Measurements from ENCODE around the gene HRK. TPM values are rescaled to one million over a fixed set of nuclear protein-coding genes. Genes with fewer than 3 reads are reported as not detected.

HRK gene
- total RNA-seq, 1 experiment from 2014 or later, result 0.55 TPM

GRCh38 chr12:116878567-116879508 lies 2.4 kb downstream of the HRK start:
- TSS peak; percentile 83 for BruUV-seq (replicated peaks)
- H3K27ac ChIP-seq, result peak overlapping the region; percentile 72
- H3K4me2 ChIP-seq, result peak overlapping the region; percentile 96
- H3K9me3 ChIP-seq (ENCODE audit: insufficient read depth, low read depth), result peaks cover 3% of the 10 kb centered on the region; the same call in 1 of the 2 replicates
- no peaks in the 10 kb centered on the region for H4K20me1 ChIP-seq (ENCODE audit: insufficient read depth)
- intact Hi-C loops (cut with micrococcal nuclease; ENCODE audit: unreplicated experiment), result loop anchor here (1.0 kb wide), 1 partner anchor 66 kb away; no protein-coding TSS in a partner anchor
- H3K4me1 ChIP-seq (replicated peaks; ENCODE audit: insufficient read depth), result peaks cover 22% of the 10 kb centered on the region
- H3K4me3 ChIP-seq, result peak overlapping the region; percentile 67
- DNase-seq, result peak; percentile 88 to 92
- ChIA-PET CTCF (no interaction called here), POLR2A (ENCODE audit: unreplicated experiment) (no interaction called here)
- peaks cover 3% of the 10 kb centered on the region; the same call in 1 of the 2 replicates for H3K27me3 ChIP-seq (ENCODE audit: insufficient read depth, low read depth)
- TF ChIP-seq CTCF (conservative IDR thresholded peaks at IDR 0.05) (no peak), EZH2 (IDR thresholded peaks at IDR 0.05; ENCODE audit: low read depth) (no peak)
- peaks cover 37% of the 10 kb centered on the region for H3F3A ChIP-seq (ENCODE audit: insufficient read depth, low read depth)
- 0 out of 2 replicates have a peak, but pooled peaks cover 8% of the 10 kb centered on the region for H3K36me3 ChIP-seq (ENCODE audit: low read depth)
- H3K79me2 ChIP-seq (ENCODE audit: low read depth), result peaks cover 19% of the 10 kb centered on the region; the same call in 1 of the 2 replicates
- no peaks in the 10 kb centered on the region for H3K9me2 ChIP-seq (ENCODE audit: insufficient read depth)
- peak overlapping the region; percentile 63; the same call in 1 of the 2 replicates for H2AFZ ChIP-seq

GRCh38 chr12:116876151-116876869 lies 4.9 kb downstream of the HRK start:
- H3K4me3 ChIP-seq, result no peak overlapping the region
- no peaks in the 10 kb centered on the region for H3K9me2 ChIP-seq (ENCODE audit: insufficient read depth)
- no peaks in the 10 kb centered on the region for H4K20me1 ChIP-seq (ENCODE audit: insufficient read depth)
- peaks cover 15% of the 10 kb centered on the region for H3K4me1 ChIP-seq (replicated peaks; ENCODE audit: insufficient read depth)
- H3K36me3 ChIP-seq (ENCODE audit: low read depth), result 0 out of 2 replicates have a peak, but pooled peaks cover 8% of the 10 kb centered on the region
- no peak for DNase-seq
- intact Hi-C loops (cut with micrococcal nuclease; ENCODE audit: unreplicated experiment), result no loop called here
- CTCF ChIA-PET, result no interaction called here
- peaks cover 3% of the 10 kb centered on the region; the same call in 1 of the 2 replicates for H3K9me3 ChIP-seq (ENCODE audit: insufficient read depth, low read depth)
- H2AFZ ChIP-seq, result no peak overlapping the region
- POLR2A ChIA-PET (ENCODE audit: unreplicated experiment), result no interaction called here
- H3K27me3 ChIP-seq (ENCODE audit: insufficient read depth, low read depth), result peaks cover 3% of the 10 kb centered on the region; the same call in 1 of the 2 replicates
- no peak overlapping the region for H3K4me2 ChIP-seq
- H3K27ac ChIP-seq, result no peak overlapping the region
- TF ChIP-seq CTCF (conservative IDR thresholded peaks at IDR 0.05), result no peak
- TF ChIP-seq EZH2 (IDR thresholded peaks at IDR 0.05; ENCODE audit: low read depth), result no peak
- no TSS peak for BruUV-seq (replicated peaks)
- H3F3A ChIP-seq (ENCODE audit: insufficient read depth, low read depth), result peaks cover 25% of the 10 kb centered on the region
- peaks cover 19% of the 10 kb centered on the region; the same call in 1 of the 2 replicates for H3K79me2 ChIP-seq (ENCODE audit: low read depth)

GRCh38 chr12:116874324-116874995 lies 6.8 kb downstream of the HRK start:
- no peak overlapping the region for H3K4me2 ChIP-seq
- BruUV-seq (replicated peaks), result no TSS peak
- peaks cover 3% of the 10 kb centered on the region; the same call in 1 of the 2 replicates for H3K27me3 ChIP-seq (ENCODE audit: insufficient read depth, low read depth)
- no peak overlapping the region for H2AFZ ChIP-seq
- H3K27ac ChIP-seq, result no peak overlapping the region
- H4K20me1 ChIP-seq (ENCODE audit: insufficient read depth), result no peaks in the 10 kb centered on the region
- H3F3A ChIP-seq (ENCODE audit: insufficient read depth, low read depth), result peaks cover 15% of the 10 kb centered on the region
- ChIA-PET POLR2A (ENCODE audit: unreplicated experiment) (interaction anchor here (0.5 kb wide), 1 partner anchor 79 kb away, joined by 4 read pairs; no protein-coding TSS in a partner anchor), CTCF (no interaction called here)
- TF ChIP-seq CTCF (conservative IDR thresholded peaks at IDR 0.05), result no peak
- TF ChIP-seq EZH2 (IDR thresholded peaks at IDR 0.05; ENCODE audit: low read depth), result no peak
- intact Hi-C loops (cut with micrococcal nuclease; ENCODE audit: unreplicated experiment), result no loop called here
- peaks cover 16% of the 10 kb centered on the region; the same call in 1 of the 2 replicates for H3K79me2 ChIP-seq (ENCODE audit: low read depth)
- H3K4me1 ChIP-seq (replicated peaks; ENCODE audit: insufficient read depth), result peaks cover 15% of the 10 kb centered on the region
- no peak overlapping the region for H3K4me3 ChIP-seq
- 0 out of 2 replicates have a peak, but pooled peaks cover 8% of the 10 kb centered on the region for H3K36me3 ChIP-seq (ENCODE audit: low read depth)
- DNase-seq, result no peak
- no peaks in the 10 kb centered on the region for H3K9me2 ChIP-seq (ENCODE audit: insufficient read depth)
- H3K9me3 ChIP-seq (ENCODE audit: insufficient read depth, low read depth), result peaks cover 3% of the 10 kb centered on the region; the same call in 1 of the 2 replicates

Measured in PC-9 (cell line).